HG02840 (cell line): ENCODE measurements around the gene GRM2.
"Not testable (repeated sequence)": the region's sequence is repeated elsewhere in the genome, so short reads cannot be mapped to it uniquely, and the experiment has no call there.

Experiments used
- ATAC-seq: cut with Tn5 transposase; IDR thresholded peaks from one replicate; pipeline ENCODE4 v1.9.1; 2021; ENCODE audit warnings: mild to moderate bottlenecking, moderate library complexity, moderate number of reproducible peaks; ENCODE audit not compliant: unreplicated experiment, low FRiP score

GRM2 gene

DNA sequence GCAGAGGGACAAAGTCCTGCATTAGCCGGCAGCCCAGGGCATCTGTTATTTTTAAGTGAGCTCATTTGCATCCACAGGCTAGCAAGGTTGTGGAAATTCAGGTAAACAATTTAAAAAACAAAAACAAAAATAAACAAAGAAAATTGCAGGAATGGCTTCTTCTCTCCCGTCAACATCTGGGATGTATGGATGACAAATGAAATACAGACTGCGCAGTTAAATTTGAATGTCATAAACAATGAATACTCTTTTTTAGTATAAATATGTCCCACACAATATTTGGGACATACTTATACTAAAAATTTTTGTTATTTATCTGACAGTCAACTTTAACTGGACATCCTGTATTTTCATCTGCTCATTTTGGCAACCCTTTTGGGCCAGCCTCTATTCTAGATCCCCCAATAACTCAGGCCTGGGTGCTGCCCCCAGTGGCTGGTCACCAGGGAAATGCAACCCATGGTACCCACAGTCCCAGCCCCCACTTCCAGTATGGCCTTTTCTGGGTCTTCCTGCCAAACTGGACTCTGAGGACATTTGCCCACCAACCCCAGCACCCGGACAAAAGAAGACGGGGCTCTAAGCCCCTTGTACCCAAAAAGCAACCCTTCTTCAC, 12.7 kb downstream of the GRM2 start:
- ATAC-seq: no peak

DNA sequence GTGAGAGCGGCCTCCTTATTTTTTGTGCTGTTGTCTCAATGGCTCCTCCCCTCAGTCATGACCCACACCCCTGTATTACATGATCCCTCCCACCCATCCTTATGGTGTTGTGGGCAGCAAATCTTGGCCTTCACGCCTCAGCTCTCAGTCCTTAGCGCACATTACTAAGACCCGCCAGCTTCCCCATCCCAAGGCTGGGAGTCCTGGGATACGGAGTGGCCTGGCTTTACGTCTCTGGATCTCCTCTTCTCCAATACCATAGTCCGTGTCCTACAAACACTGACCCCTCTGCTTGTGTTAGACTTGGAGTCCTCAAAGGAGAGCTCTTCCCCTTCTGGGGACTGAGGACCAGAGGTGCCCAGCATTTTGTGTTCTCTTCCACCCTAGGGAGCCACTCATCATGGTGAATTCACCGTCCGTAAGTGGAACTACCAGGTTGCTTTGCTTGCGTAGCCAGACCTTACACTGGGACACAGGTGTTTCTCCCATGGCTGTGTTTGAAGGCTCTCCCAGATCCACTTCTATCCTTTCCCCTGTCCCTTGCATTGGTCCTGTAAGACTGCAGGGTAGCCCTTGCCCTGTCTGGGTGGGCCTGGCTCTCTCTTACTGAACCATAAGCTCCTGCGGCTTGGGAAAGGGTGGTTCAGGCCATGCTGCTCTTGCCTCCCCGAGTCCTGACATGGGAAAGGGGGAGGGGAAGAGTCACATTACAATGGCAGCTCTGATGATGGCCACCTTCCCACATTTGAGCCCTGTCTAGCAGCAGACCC, 13.6 kb downstream of the GRM2 start:
- no peak for ATAC-seq

DNA sequence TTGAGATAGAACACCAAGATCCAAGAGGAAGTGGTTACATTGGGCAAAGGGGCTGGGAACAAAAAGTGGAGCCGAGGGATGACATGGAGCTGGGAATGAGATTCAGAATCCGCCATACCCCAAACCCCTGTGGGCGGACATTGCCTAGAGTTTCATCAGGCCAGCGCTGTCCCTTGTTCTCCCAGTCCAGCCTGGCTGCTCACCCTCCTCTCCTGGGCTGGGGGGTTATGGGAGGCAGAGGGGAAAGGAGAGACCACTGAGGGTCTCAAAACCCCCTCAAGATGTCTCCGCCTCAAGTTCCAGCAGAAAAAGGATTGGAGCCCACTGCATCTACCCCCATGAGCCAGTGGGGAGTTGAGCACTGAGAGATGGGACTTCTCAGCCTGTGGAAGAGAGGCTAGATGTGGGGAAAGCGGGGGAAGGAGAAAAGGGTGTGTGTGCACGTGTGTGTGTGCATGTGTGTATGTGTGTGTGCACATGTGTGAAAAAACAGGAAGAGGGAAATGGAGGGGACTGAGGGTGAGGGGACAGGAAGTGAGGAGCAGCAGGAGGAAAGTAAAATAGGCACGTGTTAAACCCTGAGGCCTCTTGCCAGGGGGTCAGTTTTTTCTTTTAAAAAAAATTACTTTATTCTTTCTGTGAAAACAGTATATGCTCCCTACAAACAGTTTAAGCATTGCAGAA, 14.3 kb downstream of the GRM2 start:
- ATAC-seq: no peak

DNA sequence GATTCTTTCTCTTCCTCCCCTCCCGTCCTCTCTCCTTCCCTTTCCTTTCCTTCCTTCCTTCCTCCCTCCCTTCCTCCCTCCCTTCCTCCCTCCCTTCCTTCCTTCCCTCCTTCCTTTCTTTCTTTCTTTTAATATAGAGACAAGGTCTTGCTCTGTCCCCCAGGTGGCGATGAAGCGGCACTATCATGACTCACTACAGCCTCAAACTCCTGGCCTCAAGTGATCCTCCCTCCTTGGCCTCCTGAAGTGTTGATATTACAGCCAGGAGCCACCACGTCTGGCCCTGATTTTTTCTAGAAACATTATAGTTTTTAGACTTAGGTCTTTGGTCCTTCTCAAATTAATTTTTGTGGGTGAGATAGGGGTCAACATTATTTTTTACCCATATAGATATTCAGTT, 15.5 kb downstream of the GRM2 start:
- no peak for ATAC-seq

DNA sequence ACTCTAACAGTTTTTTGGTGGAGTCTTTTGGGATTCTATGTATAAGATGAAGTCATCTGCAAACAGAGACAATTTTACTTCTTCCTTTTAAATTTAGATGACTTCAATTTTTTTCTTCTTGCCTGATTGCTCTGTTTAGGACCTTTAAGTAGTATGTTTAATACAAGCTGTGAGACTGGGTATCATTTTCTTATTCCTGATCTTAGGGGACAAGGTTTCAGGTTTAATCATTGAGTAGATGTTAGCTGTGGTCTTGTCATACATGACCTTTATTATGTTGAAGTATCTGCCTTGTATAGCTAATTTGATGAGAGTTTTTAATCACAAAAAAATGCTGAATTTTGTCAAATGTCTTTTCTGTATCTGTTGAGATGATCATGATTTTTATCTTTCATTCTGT, 20.6 kb downstream of the GRM2 start:
- no peak for ATAC-seq

DNA sequence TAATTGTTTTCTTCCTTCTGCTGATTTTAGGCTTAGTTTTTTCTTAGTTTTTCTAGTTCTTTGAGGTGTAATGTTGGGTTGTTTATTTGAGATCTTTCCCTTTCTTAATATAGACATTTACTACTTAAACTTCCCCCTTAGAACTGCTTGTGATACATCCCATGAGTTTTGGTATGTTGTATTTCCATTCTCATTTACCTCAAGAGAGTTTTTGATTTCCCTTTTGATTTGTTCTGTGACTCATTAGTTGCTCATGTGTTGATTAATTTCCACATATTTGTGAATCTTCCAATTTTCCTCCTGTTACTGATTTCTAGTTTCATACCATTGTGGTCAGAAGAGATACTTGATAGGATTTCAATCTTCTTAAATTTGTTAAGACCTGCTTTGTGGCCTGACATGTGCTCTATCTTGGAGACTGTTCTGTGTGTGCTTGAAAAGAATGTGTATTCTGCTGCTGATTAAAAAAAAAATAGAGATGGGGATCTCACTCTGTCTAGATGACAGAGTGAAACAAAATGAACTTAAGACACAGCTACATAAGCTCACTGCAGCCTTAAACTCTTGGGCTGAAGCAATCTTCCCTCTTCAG, 22.3 kb downstream of the GRM2 start:
- no peak for ATAC-seq

DNA sequence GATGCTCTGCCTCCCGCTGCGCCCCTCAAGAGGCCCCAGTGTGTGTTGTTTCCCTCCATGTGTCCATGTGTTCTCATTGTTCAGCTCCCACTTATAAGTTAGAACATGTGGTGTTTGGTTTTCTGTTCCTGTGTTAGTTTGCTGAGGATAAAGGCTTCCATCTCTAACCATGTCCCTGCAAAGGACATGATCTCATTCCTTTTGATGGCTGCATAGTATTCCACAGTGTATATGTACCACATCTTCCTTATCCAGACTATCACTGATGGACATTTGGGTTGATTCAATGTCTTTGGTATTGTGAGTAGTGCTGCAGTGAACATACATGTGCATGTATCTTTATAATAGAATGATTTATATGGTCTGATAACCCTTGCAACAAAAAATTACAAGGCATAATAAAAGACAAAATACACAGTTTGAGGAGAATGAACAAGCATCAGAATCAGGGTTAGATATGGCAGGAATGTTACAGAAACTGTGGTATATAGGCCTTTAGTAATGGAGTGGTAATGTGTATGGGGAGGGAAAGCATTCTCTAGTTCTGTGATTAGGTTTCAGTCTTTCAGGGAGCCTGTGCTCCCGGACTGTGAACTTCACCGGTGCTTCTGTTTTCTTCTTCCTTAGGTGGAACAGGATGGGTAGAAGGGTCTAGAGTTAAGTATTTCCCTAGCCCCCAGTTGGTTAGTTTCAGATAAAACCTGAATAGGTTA, 27.1 kb downstream of the GRM2 start:
- no peak for ATAC-seq

DNA sequence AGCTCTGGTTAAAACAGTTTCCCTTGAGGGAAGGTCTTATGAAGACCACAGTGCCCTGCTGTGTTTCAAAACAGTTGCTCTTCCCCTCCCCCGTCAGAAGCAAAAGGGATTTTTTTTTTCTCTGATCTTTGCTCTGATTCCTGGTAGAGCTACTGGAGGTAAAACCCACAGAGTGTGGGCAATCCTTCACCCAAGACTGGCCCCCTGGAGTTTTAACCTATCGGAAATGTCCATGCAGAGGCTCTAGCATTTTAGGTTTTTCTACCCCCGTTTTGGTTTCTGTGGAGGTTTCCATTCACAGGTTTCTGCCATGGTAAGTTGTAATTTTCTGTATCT, 27.7 kb downstream of the GRM2 start:
- ATAC-seq: no peak

DNA sequence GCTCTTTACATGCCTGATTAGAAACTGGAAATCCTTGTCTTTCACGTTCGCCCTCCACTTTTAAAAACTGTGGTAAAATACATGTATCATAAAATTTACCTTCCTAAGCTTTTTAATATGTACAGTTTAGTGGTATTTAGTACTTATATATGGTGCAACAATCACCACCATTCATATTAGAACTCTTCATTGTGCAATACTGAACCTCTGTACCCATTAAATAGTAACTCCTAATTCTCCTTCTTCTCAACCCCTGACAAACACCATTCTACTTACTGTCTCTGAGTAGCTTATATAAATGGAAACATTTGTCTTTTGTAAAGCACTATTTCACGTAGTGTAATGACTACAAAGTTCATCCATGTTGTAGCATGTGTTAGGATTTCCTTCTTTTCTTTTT, 28.2 kb downstream of the GRM2 start:
- no peak for ATAC-seq

DNA sequence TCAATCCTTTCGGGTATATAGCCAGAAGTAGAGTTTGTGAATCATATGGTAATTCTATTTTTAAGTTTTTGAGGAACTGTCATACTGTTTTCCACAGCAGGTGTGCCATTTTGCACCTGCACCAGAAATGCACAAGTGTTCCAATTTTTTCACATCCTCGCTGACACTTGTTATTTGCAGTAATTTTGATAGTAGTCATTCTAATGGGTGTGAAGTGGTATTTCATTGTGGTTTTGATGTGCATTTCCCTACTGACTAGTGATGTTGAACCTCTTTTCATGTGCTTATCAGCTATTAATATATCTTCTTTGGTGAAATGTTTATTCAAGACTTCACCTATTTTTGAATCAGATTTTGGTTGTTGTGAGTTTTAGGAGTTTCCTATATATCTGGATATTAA, 29.1 kb downstream of the GRM2 start:
- ATAC-seq: no peak

DNA sequence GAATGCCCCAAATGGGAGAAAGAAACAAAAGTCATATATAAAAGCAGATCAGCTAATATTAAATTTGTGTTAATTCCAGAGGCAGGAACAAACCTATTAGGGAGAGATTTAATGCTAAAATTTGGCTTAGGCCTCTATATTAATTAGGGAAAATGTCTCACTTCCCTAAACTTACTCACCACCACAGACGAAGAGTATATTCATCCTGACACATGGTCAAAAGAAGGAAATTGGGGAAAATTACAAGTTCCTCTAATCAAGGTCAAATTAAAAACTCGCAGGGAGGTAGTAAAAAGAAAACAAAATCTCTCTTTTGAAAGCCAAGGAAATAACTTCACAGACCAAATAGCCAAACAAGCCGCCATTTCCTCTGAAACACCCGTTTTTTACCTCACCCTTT, 32.2 kb downstream of the GRM2 start:
- no peak for ATAC-seq

DNA sequence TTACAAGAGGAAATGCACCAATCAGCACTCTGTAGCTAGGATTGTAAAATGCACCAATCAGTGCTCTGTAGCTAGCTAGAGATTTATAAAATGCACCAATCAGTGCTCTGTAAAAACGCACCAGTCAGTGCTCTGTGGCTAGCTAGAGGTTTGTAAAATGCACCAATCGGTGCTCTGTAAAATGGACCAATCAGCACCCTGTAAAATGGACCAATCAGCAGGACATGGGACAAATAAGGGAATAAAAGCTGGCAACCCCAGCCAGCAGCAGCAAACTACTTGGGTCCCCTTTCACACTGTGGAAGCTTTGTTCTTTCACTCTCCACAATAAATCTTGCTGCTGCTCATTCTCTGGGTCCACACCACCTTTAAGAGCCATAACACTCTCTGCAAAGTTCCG, 35.5 kb downstream of the GRM2 start:
- ATAC-seq: not testable (repeated sequence)

DNA sequence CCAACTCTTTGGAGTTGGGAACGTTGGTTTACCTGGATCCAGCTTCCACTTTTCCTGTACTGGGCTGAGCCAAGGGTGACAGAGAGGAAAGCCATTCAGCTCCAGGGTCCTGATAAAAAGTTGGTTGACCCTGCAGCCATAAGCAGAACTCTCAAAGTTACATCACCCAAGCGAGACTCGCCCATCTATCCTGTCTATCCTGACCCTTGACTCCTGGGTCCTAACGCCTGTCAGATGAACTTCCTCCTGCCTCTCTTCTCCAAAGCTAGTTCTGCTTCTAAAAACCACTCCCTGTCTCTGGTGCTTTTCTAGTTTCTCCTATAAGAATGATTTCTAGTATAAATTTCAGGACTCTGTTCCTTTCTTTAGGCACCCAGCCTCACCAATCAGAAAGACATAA, 36.1 kb downstream of the GRM2 start:
- ATAC-seq: not testable (repeated sequence)

DNA sequence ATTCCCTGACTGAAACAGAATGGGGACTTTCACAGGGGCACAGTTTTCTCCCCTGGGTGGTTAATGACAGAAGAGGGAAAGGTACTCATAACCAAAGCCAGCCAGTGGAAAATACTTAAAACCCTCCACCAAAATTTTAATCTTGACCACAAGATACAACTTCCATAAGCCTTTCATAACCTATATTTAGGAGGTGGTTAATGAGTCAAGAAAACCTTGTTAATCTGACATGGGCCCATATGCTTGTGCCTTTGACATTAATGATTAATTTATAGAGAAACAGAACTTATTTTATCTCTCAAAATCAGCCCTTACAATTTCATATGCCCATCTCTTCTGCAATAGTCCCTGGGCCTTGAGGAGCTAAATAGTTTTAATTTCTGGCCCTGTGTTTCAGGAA, 41.0 kb downstream of the GRM2 start:
- ATAC-seq: no peak

DNA sequence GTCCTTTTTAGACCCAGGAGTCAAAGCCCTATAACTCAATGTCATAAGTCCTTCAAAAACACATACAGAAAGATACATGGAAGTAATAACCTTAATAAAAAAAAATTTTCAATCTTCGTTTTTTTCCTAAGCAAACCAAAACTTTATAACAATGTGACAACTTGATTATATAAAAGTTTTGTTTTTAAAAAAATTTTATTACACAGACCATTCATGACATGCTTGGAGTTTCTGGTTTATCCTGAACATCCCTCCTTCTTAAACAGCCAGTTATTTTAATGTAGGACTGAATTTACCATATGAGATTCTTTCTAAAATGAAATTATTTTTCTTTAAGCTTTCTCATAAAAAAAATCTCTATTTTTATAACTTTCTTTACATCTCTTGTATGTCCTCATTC, 41.5 kb downstream of the GRM2 start:
- ATAC-seq: no peak

DNA sequence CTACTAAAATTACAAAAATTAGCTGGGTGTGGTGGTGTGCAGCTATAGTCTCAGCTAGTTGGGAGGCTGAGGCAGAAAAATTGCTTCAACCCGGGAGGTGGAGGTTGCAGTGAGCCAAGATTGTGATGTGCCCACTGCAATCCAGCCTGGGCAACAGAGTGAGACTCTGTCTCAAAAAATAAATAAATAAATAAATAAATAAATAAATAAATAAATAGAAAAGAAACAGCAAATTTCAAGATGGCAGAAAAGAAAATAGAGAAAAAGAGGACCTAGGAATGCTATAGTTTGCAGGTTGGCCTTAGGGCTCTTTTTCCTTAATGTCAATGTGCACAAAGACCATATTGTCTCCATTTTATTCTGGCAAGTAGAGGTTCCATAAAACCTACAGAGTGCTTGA, 44.0 kb downstream of the GRM2 start:
- ATAC-seq: no peak

DNA sequence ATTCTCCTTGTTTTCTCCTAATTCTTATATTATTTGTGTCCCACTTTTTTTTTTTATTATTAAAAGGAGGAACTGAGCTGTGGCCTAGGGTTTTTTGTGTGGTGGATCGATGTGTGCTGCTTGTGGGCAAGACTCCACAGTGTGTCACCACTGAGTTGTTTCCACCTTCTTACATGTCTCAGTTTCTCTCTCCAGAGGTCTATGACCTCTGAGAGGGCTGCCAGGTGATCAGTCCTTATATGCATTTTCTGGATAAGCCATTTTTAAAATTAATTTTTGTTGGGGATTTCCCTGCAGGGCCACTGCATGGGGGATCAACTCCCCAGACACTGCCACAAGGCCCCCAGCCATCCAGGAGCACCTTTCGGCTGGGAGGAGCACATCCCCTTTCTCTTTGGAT, 44.4 kb downstream of the GRM2 start:
- ATAC-seq: no peak

DNA sequence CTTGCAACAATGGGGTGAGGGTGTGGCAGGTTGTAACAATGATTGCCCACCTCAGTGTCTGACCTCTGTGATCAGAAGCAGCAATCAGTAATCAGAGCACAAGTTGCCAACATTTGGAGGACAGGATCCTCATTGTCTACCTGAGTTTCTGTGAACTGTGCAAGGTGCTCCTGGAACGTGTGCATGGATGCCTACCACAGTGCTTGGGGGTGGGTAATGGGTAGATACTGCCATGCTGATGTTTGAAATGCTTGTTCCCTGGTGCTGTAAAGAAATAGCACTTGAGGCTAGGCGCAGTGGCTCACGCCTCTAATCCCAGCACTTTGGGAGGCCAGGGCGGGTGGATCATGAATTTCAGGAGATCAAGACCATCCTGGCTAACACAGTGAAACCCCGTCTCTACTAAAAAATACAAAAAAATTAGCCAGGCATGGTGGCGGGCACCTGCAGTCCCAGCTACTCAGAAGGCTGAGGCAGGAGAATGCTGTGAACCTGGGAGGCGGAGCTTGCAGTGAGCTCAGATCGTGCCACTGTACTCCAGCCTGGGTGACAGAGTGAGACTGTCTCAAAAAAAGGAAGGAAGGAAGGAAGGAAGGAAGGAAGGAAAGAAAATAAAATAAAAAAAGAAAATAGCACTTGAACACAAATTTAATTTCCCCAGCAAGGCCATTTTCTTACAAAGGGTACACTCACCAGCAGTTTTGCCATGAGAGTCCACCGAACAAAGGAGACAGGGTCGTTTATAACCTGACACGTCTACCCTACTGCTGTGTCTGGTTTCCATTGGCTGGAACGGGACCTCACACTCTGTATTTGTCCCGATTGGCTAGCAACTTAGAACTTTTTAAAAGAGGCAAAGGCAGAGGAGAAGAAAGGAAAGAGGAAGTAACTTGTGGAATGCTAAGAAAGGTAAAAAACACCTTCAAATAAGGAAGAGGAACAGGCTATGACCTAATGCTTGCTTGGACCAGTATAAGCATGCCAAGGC, 47.2 kb downstream of the GRM2 start:
- not testable (repeated sequence) for ATAC-seq

DNA sequence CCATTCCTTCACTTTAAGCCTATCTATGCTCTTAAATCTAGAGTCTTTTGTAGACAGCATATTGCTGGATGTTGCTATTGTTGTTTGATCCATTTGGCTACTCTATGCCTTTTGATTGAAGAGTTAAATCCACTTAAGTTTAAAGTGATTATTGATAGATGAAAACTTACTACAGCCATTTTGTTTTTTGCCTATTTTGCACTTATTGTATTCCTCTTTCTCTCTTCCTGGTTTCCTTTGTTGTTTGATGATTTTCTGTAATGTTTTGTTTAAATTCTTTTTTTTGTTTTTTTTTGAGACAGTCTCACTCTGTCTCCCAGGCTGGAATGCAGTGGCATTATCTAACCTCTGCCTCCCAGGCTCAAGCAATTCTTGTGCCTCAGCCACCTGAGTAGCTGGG, 52.3 kb downstream of the GRM2 start:
- no peak for ATAC-seq
